K562 (cell line): ENCODE data around the gene FAM53B. TPM values are rescaled to one million over a fixed set of nuclear protein-coding genes. Genes with fewer than 3 reads are reported as not detected.

Experiments
- ERF ChIP-seq: fragments of 450-650 bp; formaldehyde crosslinking; IDR thresholded peaks from 2 replicates; pipeline ENCODE4 v1.4.0; 2020; ENCODE audit warnings: mild to moderate bottlenecking, mixed read lengths
- NFE2 ChIP-seq: IDR thresholded peaks from 2 replicates; pipeline ENCODE4 v1.6.1; 2014; ENCODE audit warnings: antibody characterized with exemption, low read depth
- POLR2AphosphoS5 ChIP-seq: IDR thresholded peaks from 2 replicates; pipeline ENCODE4 v1.6.1; 2011; ENCODE audit warnings: mild to moderate bottlenecking, low read depth, low read length, moderate library complexity; ENCODE audit not compliant: control insufficient read depth, insufficient read depth
- RB1 ChIP-seq: fragments of 450-650 bp; IDR thresholded peaks from 2 replicates; pipeline ENCODE4 v1.6.1; 2017; ENCODE audit warnings: low read depth, mild to moderate bottlenecking
- RCOR1 ChIP-seq, 2 experiments: IDR thresholded peaks; 2 replicates each; pipeline ENCODE4 v1.6.1; 2012; ENCODE audit warnings: low read depth in 2 of 2, low read length in 2 of 2, borderline replicate concordance in 1 of 2, improper control_type of control experiment in 1 of 2
- TCFL5 ChIP-seq: fragments of 250-450 bp; sonication (Bioruptor Pico); conservative IDR thresholded peaks from 2 replicates; pipeline ENCODE4 v1.6.1; 2021; ENCODE audit warnings: mild to moderate bottlenecking, moderate library complexity, matching md5 sums
- U2AF2 ChIP-seq: fragments of 200-400 bp; formaldehyde crosslinking; optimal IDR thresholded peaks from 2 replicates; pipeline ENCODE3; 2017; ENCODE audit warnings: low read depth, mild to moderate bottlenecking, low read length
- ZC3H11A ChIP-seq: IDR thresholded peaks from 2 replicates; pipeline ENCODE4 v1.6.1; 2012; ENCODE audit warnings: low read depth, low read length, improper control_type of control experiment
- ZNF316 ChIP-seq: fragments of 450-650 bp; IDR thresholded peaks from 2 replicates; pipeline ENCODE4 v1.6.1; 2016
- ZNF431 ChIP-seq: sonication (generic); formaldehyde crosslinking; IDR thresholded peaks from 2 replicates; pipeline ENCODE4 v1.8.0; 2022; ENCODE audit warnings: mild to moderate bottlenecking, missing genetic modification reagents
- ZNF445 ChIP-seq: fragments of 250-450 bp; sonication (Bioruptor Pico); IDR thresholded peaks from 2 replicates; pipeline ENCODE4 v1.4.0; 2020; ENCODE audit warnings: low read depth, mild to moderate bottlenecking, moderate library complexity
- polyA plus RNA-seq, 8 experiments: library from polyadenylated mRNA; depleted of rRNA in 4 of 8; stranded (reverse) in 5 of 8; unstranded in 3 of 8; fragments of >200 nt; fragmentation: Nextera tagmentation in 2 of 8; fragmentation: Illumina TruSeq in 1 of 8; extraction: Ambion mirVana in 2 of 8; extraction: Trizol in 1 of 8; gene quantifications; 2 replicates each; pipeline versions ENCODE4 v1.2.1 to v1.2.3, GENCODE V29; 2011 to 2014; ENCODE audit warnings: inconsistent platforms in 1 of 8, missing spikeins in 1 of 8
- total RNA-seq, 7 experiments: library from RNA; depleted of rRNA in 6 of 7; stranded (reverse); fragments of >200 nt in 6 of 7; fragmentation: Illumina TruSeq in 2 of 7; extraction: Trizol in 2 of 7; gene quantifications; 2 replicates each; pipeline versions ENCODE4 v1.2.1 to v1.2.3, GENCODE V29; 2011 to 2021; ENCODE audit warnings: low replicate concordance in 1 of 7
- TF ChIP-seq, protein P1 (sequence below): fragments of 450-650 bp; IDR thresholded peaks from 2 replicates; pipeline ENCODE4 v1.6.1; 2018; ENCODE audit not compliant: partially characterized antibody
- TF ChIP-seq, protein P2 (sequence below), 2 experiments: fragments of 450-650 bp in 1 of 2; IDR thresholded peaks; 2 replicates each; pipeline ENCODE4 v1.6.1; 2011 to 2017; ENCODE audit warnings: low read depth in 2 of 2, antibody characterized with exemption in 1 of 2, borderline replicate concordance in 1 of 2, low read length in 1 of 2, mild to moderate bottlenecking in 1 of 2, mixed read lengths in 1 of 2; ENCODE audit not compliant: control insufficient read depth in 1 of 2
- TF ChIP-seq, protein P3 (sequence below): sonication (generic); formaldehyde crosslinking; IDR thresholded peaks from 2 replicates; pipeline ENCODE4 v1.9.0; 2022; ENCODE audit warnings: mild to moderate bottlenecking, missing genetic modification reagents
- TF ChIP-seq, protein P4 (sequence below), 3 experiments: IDR thresholded peaks in 2 of 3; conservative IDR thresholded peaks in 1 of 3; 2 replicates each; pipeline ENCODE4 v1.5.1; 2011 to 2012; ENCODE audit warnings: low read length in 3 of 3, mild to moderate bottlenecking in 3 of 3, control low read depth in 2 of 3, improper control_type of control experiment in 1 of 3, inconsistent platforms in 1 of 3, low read depth in 1 of 3, mixed read lengths in 1 of 3, moderate library complexity in 1 of 3; ENCODE audit not compliant: insufficient read depth in 2 of 3
- TF ChIP-seq, protein P5 (sequence below): sonication (generic); formaldehyde crosslinking; IDR thresholded peaks from 2 replicates; pipeline ENCODE4 v1.8.1; 2023; ENCODE audit warnings: mild to moderate bottlenecking, missing genetic modification reagents

The FAM53B gene
- total and polyA plus RNA-seq, 9 of the 15 experiments (the other 6 are each of a cell fraction or from before 2014, with no cell fraction given): 0.03 to 16.5 (median 5.0) TPM

DNA sequence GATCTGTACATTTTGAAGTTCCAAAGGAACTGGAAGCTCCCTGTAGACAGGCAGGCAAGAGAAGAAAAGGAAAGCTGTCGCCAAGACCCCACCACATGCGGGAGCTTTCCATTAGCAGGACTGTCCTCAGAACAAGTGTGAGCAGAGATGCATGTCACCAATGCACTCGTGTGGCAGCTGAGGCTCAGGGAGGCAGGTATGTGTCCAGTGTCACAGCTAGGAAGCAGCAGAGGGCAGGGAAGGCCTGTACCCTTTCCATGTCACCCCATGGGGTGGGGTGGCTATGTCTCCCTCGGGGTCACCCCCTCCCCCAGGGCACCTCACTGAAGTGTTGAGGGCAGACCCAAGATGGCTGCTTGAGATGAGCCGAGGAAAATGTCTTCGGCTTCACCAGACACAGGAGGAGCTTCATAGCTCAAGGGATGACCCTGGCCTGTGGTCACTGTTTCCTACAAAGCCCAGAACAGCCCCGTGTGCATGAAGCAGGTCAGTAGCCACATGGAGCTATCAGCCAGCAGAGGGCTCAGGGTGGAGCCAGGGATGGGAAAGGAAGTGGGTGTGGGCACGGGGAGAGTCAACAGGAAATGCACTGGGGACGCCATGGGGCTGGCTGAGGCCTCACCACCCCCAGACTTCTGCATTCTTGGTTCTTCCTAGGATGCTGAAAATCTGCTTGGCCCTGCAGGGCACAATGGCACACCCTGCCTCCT lies 96.6 kb downstream of the FAM53B start (continued):
- TF ChIP-seq ZNF316 (peak; percentile 54), POLR2AphosphoS5 (no peak), NFE2 (no peak), ZC3H11A (no peak), ZNF431 (CRISPR knock-in tag) (no peak), ERF (CRISPR knock-in tag) (no peak), RB1 (no peak), U2AF2 (no peak), ZNF445 (CRISPR knock-in tag) (no peak), RCOR1 (IDR thresholded peaks at IDR 0.05; ENCODE audit: borderline replicate concordance in 1 of 2, low read depth in 2 of 2, low read length in 2 of 2) (peak in 1 of 2 experiments; percentile 36; a peak in 1 of 4 replicates), TCFL5 (CRISPR knock-in tag) (no peak)
- TF ChIP-seq, protein P1, sequence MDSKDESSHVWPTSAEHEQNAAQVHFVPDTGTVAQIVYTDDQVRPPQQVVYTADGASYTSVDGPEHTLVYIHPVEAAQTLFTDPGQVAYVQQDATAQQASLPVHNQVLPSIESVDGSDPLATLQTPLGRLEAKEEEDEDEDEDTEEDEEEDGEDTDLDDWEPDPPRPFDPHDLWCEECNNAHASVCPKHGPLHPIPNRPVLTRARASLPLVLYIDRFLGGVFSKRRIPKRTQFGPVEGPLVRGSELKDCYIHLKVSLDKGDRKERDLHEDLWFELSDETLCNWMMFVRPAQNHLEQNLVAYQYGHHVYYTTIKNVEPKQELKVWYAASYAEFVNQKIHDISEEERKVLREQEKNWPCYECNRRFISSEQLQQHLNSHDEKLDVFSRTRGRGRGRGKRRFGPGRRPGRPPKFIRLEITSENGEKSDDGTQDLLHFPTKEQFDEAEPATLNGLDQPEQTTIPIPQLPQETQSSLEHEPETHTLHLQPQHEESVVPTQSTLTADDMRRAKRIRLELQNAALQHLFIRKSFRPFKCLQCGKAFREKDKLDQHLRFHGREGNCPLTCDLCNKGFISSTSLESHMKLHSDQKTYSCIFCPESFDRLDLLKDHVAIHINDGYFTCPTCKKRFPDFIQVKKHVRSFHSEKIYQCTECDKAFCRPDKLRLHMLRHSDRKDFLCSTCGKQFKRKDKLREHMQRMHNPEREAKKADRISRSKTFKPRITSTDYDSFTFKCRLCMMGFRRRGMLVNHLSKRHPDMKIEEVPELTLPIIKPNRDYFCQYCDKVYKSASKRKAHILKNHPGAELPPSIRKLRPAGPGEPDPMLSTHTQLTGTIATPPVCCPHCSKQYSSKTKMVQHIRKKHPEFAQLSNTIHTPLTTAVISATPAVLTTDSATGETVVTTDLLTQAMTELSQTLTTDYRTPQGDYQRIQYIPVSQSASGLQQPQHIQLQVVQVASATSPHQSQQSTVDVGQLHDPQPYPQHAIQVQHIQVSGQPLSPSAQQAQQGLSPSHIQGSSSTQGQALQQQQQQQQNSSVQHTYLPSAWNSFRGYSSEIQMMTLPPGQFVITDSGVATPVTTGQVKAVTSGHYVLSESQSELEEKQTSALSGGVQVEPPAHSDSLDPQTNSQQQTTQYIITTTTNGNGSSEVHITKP: peak; percentile 76
- TF ChIP-seq, protein P2, sequence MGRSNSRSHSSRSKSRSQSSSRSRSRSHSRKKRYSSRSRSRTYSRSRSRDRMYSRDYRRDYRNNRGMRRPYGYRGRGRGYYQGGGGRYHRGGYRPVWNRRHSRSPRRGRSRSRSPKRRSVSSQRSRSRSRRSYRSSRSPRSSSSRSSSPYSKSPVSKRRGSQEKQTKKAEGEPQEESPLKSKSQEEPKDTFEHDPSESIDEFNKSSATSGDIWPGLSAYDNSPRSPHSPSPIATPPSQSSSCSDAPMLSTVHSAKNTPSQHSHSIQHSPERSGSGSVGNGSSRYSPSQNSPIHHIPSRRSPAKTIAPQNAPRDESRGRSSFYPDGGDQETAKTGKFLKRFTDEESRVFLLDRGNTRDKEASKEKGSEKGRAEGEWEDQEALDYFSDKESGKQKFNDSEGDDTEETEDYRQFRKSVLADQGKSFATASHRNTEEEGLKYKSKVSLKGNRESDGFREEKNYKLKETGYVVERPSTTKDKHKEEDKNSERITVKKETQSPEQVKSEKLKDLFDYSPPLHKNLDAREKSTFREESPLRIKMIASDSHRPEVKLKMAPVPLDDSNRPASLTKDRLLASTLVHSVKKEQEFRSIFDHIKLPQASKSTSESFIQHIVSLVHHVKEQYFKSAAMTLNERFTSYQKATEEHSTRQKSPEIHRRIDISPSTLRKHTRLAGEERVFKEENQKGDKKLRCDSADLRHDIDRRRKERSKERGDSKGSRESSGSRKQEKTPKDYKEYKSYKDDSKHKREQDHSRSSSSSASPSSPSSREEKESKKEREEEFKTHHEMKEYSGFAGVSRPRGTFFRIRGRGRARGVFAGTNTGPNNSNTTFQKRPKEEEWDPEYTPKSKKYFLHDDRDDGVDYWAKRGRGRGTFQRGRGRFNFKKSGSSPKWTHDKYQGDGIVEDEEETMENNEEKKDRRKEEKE (IDR thresholded peaks at IDR 0.05; ENCODE audit: borderline replicate concordance in 1 of 2, control insufficient read depth in 1 of 2, low read depth in 2 of 2, low read length in 1 of 2): no peak
- TF ChIP-seq, protein P3, sequence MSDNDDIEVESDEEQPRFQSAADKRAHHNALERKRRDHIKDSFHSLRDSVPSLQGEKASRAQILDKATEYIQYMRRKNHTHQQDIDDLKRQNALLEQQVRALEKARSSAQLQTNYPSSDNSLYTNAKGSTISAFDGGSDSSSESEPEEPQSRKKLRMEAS (CRISPR knock-in tag): peak; percentile 57
- TF ChIP-seq, protein P4, sequence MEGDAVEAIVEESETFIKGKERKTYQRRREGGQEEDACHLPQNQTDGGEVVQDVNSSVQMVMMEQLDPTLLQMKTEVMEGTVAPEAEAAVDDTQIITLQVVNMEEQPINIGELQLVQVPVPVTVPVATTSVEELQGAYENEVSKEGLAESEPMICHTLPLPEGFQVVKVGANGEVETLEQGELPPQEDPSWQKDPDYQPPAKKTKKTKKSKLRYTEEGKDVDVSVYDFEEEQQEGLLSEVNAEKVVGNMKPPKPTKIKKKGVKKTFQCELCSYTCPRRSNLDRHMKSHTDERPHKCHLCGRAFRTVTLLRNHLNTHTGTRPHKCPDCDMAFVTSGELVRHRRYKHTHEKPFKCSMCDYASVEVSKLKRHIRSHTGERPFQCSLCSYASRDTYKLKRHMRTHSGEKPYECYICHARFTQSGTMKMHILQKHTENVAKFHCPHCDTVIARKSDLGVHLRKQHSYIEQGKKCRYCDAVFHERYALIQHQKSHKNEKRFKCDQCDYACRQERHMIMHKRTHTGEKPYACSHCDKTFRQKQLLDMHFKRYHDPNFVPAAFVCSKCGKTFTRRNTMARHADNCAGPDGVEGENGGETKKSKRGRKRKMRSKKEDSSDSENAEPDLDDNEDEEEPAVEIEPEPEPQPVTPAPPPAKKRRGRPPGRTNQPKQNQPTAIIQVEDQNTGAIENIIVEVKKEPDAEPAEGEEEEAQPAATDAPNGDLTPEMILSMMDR (IDR thresholded peaks at IDR 0.05 in 2 of 3, conservative IDR thresholded peaks at IDR 0.05 in 1 of 3; ENCODE audit: insufficient read depth in 2 of 3, low read depth in 1 of 3, low read length in 3 of 3): peak; percentile 40 to 45 (median 41); a peak in 4 of 6 replicates
- TF ChIP-seq, protein P5, sequence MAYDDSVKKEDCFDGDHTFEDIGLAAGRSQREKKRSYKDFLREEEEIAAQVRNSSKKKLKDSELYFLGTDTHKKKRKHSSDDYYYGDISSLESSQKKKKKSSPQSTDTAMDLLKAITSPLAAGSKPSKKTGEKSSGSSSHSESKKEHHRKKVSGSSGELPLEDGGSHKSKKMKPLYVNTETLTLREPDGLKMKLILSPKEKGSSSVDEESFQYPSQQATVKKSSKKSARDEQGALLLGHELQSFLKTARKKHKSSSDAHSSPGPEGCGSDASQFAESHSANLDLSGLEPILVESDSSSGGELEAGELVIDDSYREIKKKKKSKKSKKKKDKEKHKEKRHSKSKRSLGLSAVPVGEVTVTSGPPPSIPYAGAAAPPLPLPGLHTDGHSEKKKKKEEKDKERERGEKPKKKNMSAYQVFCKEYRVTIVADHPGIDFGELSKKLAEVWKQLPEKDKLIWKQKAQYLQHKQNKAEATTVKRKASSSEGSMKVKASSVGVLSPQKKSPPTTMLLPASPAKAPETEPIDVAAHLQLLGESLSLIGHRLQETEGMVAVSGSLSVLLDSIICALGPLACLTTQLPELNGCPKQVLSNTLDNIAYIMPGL (CRISPR knock-in tag): no peak
